M059J (cell line): ENCODE data around the gene FBXO38. TPM values are rescaled to one million over a fixed set of nuclear protein-coding genes. Genes with fewer than 3 reads are reported as not detected.
A peak's percentile ranks its signal among the peaks of the same experiment; 100 is the strongest.

Experiments
- DNase-seq: peaks from one replicate; pipeline ENCODE4 v3.0.0-alpha.2; 2012; ENCODE audit warnings: low read depth
- total RNA-seq: library from RNA; depleted of rRNA; stranded (reverse); fragments of >200 nt; shearing (Covaris generic); gene quantifications from 2 replicates; pipeline ENCODE4 v1.2.3, GENCODE V29; 2014

FBXO38 gene
- total RNA-seq, 1 experiment from 2014 or later: 38.7 TPM

DNA sequence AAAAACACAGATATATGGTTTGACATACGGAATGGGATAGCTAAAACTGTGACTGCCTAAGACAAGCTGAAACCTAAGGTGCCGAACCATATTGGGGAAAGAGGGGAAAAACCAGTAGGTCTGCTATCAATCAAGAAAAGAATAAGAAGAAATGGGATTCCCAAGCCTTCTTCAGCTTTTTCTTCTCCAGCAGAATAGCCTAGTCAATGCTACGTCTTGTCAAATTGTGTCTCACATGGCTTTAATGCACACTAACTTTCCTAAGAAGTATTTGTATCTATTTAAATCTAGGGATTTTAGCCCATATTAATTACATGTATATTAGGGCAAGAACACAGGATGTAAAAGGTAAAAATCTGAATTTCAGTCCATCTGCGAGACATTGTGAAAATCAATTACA lies 797 bp upstream of the FBXO38 start:
- no peak for DNase-seq

DNA sequence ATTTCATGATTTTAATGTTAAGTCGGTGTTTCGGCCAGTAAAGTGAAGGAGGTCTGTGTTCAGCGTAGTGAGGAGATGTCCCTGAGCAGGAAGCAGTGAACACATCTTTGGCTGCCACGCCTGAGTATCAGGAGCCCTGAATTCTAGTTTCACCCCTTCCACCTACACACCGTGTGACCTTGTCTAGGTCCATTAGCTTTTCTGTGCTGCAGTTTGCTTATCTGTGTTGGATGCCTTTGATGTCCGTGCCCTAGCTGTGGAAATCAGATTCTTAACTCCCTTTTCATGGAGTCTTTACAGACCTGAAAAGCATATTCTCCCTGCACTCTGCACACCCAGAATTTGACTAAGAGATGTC lies 601 bp downstream of the FBXO38 start:
- DNase-seq: no peak

DNA sequence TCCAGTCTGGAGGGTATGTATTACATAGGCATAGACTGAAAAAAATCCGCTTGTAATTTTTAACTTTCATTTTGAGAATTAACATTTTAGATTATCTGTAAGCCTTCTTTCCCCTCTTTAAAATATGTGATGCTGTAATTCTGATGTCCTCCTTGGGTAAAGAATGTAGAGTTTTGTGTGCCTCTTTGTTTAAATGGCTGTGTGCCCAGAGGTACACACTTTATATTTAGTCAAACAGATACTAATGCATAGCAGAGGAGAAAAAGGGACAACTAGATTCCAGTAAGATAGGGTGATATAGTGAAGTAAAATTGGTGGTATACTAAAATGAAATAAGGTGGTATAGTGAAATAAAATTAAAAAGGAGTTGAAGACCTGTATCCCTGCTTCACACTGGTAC lies 1.3 kb downstream of the FBXO38 start:
- DNase-seq: no peak

DNA sequence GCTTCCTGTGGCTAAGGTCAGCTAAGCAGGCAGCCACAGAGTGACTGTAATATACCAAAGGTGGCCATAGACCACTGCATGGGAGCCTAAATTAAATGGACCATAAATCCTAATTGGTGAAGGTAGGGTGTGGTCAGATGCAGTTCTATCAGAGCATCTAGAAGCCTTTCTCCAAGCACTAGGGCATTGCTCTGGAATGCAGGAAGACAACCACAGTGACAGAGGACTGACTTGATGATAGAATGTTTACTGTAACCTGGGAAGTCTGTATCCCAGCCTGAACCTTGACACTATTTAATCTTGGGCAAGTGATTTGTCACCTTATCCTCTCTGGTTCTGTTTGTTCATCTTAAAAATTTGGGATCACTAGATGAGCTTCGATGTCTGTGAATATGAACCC lies 2.3 kb downstream of the FBXO38 start:
- peak; percentile 56 for DNase-seq

DNA sequence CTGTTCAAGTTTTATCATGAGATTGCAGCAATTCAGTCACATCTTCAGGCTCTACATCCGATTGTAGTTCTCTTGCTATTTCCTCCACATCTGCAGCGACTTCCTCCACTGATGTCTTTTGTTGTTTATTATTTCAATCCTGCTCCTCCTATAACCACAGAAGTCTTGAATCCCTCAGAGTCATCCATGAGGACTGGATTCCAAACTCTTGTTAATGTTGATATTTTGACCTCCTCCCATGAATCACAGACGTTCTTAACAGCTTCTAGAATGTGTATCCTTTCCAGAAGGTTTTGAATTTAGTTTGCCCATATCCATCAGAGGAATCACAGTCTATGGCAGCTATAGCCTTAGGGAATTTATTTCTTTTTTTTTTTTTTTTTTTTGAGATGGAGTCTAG lies 3.6 kb downstream of the FBXO38 start:
- DNase-seq: peak; percentile 67

DNA sequence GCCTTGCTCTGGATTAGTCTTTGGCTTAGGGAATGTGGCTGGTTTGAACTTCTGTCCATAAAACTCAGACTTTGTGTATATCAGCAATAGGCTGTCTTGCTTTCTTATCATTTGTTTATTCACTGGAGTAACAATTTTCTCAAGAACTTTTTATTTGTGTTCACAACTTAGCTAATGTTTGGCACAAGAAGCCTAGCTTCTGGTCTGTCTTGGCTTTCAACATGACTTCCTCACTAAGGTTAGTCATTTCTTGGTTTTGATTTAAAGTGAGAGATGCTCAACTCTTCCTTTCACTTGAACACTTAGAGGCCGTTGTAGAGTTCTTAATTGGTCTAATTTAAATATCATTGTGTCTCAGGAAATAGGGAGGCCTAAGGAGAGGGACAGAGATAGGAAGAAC lies 4.9 kb downstream of the FBXO38 start:
- no peak for DNase-seq

DNA sequence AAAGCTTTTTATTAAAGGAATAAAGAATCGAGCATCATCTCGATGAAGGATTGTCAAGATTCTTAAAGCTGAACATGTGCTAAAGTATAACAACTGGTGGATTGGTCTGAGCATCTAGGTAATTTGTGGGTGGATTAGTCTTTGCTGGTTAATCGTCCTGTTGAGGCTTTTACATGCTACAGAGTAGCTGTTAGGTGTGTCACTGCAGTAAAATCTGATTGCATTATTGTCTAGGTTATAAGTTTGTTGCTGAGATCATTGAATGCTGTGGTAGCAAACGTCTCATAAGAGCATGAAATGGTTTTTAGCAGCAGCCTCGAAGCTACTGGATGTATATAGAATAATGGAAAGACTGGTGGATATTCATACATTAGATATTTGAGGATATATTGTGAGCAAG lies 7.2 kb downstream of the FBXO38 start:
- DNase-seq: no peak

DNA sequence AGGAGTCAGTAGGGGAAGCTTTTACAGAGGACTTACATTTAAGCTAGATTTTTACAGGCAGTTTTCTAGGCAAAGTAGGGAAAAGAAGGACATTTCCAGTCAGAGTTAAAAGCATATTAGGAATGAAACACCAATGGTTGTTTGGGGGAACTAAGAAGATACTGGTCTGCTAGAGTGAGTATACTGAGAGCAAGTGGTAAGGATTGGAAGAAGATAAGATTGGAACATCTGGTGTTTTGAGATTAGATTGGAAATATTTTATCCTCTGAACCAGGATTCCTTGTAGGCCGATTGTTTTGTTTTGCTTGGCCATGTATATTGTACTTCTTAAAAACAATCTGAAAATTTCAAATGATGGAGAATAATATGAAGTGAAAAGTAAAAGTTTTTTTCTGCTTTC lies 7.7 kb downstream of the FBXO38 start:
- no peak for DNase-seq

DNA sequence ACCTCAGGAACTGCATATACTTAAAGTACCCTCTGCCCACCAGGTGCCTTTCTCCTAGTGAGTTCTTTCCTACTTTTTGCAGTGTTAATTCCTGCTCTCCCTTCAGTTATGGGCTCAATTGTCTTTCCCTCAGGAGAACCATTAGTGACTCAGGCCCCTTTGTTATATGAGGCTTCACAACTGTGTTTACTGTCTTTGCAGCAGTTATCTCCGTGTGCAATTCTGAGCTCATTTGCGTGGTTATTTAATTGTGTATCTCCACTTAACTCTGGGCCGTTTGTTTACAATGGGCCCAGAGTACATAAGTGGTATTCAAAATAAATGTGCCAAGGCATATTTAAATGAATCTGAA lies 9.6 kb downstream of the FBXO38 start:
- peak; percentile 16 for DNase-seq

DNA sequence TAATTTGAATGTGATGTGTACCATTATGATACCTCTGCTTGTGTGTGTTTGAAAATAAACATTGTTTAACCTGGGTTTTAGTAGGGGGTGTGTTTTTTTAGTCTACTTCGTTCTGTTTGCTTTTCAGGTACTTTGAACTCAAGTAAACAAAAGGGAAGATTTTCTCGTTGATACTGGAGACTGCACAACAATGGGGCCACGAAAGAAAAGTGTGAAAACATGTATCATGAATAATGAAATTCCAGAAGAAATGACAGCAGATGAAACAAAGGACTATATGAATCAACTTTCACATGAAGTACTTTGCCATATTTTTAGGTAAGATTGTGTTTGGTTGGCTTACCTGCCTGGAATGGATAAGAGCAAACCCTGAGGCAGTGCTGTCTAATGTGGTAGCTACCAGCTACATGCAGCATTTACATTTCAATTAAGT lies 10.8 kb downstream of the FBXO38 start:
- no peak for DNase-seq

DNA sequence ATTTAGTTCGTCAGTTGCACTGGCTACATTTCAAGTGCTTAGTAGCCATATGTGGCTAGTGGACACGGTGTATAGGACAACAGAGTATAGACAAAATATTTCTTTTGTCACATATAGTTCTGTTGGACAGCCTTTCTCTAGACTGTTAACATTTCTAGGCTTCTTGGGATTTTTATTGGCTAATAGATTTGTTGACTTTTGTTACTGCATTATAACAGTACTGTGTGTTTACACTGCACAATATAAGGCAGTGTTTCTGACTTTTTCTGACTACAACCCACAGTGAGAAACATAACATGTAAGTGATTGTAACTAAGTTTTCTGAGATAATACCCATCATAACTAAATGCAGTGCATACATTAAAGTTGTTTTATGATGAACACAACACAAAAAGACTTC lies 11.3 kb downstream of the FBXO38 start:
- DNase-seq: no peak

DNA sequence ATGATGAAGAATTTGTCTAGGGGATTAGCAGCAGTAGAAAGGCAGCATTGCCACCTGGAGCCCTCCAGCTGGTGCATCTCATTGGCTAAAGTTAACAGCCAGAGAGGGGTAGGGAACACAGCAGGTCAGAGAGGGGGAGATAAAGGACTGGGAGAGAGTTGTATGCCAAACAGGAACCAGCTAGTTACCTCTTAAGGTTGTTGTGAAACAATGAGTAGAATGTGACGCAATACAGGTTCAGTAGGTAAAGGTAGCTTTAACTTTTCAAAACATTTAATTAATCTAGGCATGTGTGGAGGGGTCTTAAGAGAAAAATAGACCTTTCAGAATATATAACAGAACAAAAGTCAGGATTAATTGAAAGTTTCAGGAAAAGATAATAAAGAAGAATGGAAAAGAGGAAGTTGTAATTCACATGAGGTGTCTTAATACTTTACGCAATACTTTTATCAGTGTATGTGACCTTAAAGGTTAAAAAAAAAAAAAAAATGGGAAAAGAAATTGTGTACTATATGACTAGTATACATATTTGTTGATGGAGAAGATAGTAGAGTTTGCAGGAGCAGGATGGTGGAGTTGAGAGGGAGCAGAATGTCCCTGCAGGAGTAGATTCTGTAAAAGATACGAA lies 14.3 kb downstream of the FBXO38 start:
- DNase-seq: no peak

DNA sequence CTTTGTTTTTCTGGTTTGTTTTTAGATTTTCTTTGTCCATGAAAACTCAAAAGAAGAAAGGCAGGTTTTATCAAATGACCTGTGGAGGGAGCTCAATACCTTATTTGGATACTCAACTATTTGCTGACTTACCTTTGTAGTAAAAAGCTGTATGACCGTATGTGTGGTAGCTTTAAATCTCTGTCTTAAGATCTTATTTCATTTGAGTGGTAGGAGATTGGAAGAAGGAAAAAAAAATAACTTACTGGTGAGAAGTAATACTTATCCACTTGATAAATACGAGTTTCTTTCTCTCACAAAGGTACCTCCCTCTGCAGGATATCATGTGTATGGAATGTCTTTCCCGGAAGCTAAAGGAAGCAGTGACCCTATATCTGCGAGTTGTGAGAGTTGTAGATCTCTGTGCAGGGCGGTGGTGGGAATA lies 15.0 kb downstream of the FBXO38 start:
- no peak for DNase-seq

DNA sequence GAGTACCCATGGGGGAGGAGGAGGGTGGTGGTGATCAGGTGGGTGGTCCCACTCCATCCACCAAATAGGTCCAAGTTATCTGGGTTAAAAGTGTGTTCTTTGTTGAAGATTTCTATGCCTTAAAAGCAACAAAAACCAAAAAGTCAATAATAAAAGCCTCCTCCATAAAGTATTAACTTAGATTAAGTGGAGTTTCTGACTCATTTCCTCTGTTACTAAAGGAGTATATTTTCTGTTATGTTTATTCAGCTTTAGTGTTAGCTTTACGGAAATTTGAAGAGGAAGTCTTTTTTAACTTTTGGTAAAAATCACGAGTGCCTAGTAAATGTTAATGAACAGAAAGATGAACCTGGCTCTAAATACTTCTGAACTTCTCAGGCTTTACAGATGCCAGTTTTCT lies 17.8 kb downstream of the FBXO38 start:
- peak; percentile 25 for DNase-seq

DNA sequence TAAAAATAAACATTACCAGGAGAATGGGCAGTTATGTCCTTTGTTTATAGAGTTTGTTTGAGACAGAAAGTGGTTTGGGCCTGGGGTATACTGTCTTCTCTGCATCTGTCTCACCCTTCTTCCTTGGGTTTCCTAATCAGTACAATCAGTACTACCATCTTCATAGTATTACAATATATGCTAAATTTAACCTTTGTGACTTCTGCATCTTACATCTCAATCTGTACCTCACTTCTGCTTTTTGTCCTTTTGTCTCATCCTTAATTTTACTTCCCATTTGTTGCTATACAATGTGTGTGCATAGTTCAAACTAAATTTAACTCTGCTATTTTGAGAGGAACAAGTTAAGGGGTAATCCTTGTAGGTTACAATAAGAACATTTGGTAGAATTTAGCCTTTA lies 19.6 kb downstream of the FBXO38 start:
- DNase-seq: no peak

DNA sequence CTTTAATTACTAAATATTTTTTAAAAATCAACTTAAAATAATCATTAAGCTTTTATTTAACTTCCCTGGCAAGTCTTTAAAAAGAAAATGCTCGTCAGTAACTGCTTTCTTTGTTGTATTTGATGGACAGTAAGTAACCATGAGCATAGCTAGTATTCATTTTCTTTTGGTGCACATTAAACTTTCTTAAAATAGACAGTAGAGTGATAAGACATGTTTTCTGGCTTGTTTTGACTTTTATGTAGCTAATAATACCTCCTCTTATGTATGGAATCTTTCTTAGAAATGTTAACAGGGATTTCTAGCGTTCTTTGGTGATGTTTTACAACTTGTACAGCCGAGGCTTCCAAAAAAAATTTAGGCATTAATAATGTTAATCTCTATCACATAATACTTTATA lies 22.6 kb downstream of the FBXO38 start:
- DNase-seq: no peak

DNA sequence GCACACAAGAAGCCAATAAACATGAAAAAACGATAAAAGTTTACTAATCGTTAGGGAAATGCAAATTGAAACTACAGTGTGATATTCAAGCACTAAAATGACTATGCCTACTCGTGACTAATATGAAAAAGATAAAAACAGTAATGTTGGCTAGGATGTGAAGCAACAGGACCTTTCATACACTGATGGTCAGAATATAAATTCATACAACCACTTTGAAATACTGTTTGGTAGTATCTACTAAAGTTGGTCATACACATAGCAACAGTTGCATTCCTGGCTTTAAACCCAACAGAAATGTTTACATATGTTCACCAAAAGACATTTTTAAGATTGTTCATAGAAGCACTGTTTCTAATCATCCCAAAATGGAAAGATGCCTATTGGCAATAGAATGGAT lies 24.3 kb downstream of the FBXO38 start:
- DNase-seq: no peak

DNA sequence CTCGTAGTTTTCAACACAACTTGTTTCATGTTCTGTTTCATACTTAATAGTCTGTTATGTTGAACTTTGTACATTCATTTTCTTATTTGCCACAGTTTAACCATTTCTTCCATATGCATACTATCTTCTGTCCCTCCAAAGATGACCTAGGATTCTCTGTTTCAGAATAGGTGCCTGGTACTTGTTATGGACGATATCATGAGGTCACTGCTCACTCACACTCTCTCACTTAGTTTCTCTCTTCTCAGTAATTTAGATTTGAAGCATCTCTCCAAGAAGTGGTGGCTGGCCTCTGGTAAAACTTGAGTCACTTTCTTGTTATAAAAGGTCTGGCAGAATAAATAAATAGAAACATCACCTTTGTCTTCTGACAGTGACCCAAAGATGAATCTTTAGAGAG lies 28.4 kb downstream of the FBXO38 start:
- no peak for DNase-seq

DNA sequence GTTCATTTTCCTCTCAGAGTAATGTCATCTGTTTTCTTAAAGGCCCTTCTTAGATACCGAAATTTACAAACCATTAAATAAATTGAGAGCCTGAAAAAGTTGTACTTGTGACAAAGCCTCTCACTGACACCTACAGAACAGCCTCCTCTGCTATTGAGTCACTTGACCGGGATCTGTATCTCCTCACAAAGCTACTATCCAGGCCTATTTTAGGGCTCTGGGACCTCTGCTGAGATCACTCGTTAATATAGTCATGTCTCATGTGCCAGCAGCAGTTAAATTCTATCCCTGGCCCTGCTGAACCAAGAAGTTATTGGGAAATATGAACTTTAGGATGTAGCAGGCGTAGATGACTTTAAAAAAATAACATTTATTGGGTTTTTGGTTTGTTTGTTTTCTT lies 31.1 kb downstream of the FBXO38 start:
- no peak for DNase-seq

DNA sequence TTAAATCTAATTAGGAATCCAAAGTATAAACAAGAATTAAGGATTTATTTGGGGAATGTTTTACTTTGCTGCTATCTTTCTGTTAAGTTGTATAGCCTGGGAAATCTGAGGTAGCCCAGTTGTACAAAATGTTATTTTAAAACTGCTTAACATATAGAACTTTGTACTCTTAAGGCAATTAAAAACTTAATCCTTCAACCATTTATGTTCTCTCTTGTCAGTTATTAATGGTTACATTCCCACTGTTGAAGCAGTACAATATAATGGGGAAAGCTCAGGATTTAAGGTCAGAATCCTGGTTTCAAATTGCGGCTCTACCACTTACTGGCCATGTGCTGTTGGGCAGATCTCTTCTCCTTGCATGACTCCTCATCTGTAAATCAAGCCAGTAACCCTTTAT lies 32.7 kb downstream of the FBXO38 start:
- no peak for DNase-seq

DNA sequence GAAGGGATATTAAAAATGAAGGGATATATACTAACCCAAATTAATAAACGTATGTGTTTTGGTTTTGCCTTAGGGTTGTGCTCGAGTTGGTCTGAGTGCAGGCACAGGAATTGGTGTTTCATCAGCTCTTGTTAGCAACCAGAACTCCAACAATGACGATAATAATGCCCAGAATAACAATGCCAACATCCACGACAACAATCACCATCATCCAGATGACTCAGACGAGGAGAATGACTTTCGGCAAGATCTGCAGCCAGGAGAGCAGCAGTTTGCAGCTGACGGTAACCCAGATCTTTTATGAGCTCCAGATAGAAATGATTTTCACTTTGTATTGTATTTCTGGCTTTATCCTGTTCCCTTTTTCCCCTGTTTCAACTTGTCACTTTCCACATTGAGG lies 33.2 kb downstream of the FBXO38 start:
- peak; percentile 74 for DNase-seq

DNA sequence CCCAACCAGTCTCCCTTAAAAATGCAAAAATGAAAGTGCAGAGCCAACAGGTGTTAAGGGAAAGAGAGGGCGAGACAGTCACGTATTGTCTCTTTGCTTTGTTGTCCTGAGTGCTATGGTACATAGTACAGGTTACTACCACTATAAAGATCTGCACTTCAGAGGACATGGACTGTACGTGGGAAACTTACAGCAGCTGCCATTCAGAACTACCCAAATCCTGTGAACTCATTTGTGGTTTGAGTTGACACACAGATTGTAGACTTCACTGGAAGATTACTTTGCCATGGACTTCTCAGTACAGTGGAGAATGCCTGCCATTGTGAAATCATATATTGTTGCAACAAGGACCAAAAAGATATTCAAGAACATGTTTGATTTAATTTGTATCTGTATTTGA lies 34.8 kb downstream of the FBXO38 start:
- no peak for DNase-seq

DNA sequence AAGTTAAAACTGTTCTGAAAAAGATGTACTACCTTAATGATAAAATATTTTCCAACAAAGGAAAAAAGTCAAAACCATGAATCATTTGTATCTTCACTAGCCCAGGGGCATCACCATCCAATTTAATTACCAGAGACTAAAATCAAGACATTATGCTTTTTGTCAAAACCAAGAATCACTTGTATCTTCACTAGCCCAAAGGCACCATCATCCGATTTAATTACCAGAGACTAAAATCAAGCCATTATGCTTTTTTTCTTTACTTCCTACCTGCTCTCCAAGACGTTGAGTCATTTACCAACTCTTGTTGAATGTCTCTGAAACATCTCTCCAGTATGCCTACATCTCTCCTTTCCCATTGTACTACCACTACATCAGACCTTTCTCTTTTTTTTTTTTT lies 37.9 kb downstream of the FBXO38 start:
- no peak for DNase-seq

DNA sequence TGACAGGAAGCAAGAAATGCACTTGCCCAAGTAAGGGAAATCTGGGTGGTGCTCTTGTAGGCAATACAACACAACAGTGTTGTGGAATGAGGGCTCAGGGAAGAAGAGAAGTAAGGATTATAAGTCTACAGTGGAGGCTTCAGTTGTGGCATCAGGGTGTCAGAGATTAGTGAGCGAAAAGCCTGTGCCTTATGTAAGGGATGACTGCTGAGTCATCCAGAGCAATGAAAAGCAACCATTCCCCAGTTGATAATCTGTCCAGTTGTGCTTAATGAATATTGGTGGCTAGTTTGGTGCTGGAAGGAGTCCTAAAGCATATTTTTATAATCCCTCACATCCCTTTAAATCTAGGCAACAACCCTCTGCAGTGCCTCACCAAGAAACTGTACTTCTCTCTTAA lies 42.0 kb downstream of the FBXO38 start:
- no peak for DNase-seq

DNA sequence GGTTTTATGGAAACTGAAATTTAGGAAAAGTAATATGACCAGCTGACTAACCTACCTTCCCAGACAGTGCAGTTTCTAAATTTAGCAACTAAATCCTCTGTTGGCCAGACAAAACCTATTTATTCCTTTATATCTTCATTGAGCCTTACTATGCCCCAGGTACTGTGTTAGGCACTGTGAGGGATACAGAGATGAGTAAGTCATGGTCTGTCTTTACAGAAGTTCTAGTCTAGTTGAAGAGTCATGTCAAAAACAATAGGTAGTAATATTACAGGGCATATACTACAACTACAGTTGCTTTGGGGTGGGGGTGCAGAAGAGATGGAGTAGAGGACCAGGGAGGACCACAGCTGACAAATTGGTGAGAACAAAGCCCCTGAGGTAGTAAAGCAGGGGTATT lies 42.8 kb downstream of the FBXO38 start:
- no peak for DNase-seq
